ENCODE results near the gene EBF3.

Gene EBF3

DNA sequence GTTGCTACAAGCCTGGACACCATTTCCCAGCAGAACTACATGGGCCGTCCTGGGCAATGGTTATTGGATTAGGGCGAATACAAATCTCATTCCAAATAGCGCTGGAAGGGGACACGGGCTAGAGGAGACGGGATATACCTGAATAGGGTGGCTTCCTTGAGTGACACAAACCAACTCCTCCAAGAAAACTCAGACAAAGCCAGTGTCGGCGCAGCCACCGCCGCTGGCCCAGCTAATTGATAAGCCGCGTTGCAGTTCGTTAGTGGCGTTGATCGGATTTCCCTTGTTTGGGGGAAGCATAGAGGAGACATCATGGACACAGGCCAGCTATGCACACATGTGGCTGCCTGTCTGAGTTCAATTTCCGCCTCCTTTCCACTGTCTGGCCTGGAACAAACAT, 55.7 kb downstream of the EBF3 start:
- no peak for DNase-seq (ENCODE audit: insufficient read length, low spot score)
- TF ChIP-seq, protein P1, sequence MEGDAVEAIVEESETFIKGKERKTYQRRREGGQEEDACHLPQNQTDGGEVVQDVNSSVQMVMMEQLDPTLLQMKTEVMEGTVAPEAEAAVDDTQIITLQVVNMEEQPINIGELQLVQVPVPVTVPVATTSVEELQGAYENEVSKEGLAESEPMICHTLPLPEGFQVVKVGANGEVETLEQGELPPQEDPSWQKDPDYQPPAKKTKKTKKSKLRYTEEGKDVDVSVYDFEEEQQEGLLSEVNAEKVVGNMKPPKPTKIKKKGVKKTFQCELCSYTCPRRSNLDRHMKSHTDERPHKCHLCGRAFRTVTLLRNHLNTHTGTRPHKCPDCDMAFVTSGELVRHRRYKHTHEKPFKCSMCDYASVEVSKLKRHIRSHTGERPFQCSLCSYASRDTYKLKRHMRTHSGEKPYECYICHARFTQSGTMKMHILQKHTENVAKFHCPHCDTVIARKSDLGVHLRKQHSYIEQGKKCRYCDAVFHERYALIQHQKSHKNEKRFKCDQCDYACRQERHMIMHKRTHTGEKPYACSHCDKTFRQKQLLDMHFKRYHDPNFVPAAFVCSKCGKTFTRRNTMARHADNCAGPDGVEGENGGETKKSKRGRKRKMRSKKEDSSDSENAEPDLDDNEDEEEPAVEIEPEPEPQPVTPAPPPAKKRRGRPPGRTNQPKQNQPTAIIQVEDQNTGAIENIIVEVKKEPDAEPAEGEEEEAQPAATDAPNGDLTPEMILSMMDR (IDR thresholded peaks at IDR 0.05; ENCODE audit: insufficient read depth, missing control alignments): no peak
- FAIRE-seq: no peak

DNA sequence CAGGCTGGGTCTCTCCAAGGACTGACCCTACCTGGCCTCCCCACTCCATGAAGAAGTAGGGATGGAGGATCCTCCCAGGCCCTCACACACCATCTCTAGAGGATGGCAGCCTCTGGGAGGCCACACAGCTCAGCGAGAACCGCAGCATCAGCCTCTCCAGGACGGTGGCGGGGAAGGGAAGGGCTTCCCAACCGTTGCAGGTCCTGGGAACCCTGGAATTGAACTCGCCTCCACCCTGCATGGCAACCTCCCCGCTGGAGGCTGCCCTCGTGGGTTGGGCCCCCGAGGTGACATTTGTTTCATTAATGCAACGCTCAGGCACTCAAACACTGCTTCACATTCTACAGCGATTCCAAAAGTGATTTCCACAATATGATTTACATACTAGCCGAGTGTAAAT, 58.5 kb downstream of the EBF3 start:
- DNase-seq (ENCODE audit: insufficient read length, low spot score) (no peak), FAIRE-seq (no peak)
- TF ChIP-seq, protein P1 (IDR thresholded peaks at IDR 0.05; ENCODE audit: insufficient read depth, missing control alignments): no peak

DNA sequence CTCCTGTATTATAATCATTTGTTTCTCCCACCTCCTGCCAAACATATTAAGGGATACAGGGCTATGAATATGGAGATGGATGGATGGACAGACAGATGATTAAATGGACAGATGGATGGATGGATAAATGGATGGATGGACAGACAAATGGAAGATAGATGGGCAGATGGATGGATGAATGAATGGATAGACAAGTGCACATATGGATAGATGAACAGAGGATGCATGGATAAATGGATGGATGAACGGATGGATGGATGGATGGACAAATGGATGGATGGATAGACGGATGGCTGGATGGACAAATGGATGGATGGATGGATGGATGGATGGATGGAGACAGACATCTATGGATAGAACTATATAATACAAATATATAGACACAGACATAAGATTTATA, 59.8 kb downstream of the EBF3 start:
- TF ChIP-seq, protein P1 (IDR thresholded peaks at IDR 0.05; ENCODE audit: insufficient read depth, missing control alignments): no peak
- FAIRE-seq (no peak), DNase-seq (ENCODE audit: insufficient read length, low spot score) (no peak)

DNA sequence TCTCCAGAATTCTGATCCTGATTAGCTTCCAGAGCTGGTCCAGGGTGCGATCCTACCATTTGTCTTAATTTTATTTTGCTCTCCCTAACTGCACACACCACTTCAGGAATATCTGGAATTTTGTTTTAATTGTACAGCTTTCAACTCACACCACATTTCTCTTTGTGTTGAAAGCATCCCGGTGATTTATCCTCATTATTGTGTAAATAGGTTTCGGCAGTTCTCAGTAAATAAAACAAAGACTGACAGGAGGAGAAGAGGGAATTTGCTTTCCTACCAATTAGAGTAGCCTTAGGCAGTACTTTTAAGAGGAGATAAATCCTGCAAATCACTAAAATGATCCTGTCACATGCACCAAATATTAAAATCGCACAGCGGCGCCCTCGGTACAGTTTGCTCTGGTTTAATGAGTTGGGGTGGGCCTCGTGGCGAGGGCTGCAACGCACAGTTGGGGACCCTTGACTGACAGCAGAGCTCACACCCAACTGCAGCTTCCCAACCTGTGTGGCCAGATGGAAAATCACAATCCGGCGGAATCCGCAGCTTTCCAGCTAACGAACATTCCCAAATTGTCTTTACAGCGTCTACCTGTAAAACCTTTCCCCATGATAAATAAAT, 62.6 kb downstream of the EBF3 start:
- FAIRE-seq (no peak), DNase-seq (ENCODE audit: insufficient read length, low spot score) (no peak)
- TF ChIP-seq, protein P1 (IDR thresholded peaks at IDR 0.05; ENCODE audit: insufficient read depth, missing control alignments): no peak

DNA sequence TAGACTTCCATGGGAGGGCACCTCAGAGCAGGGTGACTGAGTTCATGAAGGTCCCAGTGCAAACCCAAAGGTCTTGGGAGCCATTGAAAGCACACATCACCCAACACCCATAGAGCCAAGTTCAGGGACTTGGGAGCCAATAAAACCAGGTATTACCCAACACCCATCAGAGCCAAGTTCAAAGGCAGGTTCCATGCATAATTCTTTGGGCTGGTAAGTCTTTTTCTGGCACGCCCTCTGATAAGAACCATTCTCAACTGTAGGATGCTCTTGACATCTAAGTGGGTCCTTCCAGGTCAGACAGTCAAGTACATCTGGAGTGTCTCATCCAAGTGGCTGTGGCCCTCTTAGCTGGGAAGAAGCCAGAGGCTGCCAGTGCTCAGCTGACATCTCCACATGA, 63.2 kb downstream of the EBF3 start:
- TF ChIP-seq, protein P1 (IDR thresholded peaks at IDR 0.05; ENCODE audit: insufficient read depth, missing control alignments): no peak
- DNase-seq (ENCODE audit: insufficient read length, low spot score) (no peak), FAIRE-seq (no peak)

DNA sequence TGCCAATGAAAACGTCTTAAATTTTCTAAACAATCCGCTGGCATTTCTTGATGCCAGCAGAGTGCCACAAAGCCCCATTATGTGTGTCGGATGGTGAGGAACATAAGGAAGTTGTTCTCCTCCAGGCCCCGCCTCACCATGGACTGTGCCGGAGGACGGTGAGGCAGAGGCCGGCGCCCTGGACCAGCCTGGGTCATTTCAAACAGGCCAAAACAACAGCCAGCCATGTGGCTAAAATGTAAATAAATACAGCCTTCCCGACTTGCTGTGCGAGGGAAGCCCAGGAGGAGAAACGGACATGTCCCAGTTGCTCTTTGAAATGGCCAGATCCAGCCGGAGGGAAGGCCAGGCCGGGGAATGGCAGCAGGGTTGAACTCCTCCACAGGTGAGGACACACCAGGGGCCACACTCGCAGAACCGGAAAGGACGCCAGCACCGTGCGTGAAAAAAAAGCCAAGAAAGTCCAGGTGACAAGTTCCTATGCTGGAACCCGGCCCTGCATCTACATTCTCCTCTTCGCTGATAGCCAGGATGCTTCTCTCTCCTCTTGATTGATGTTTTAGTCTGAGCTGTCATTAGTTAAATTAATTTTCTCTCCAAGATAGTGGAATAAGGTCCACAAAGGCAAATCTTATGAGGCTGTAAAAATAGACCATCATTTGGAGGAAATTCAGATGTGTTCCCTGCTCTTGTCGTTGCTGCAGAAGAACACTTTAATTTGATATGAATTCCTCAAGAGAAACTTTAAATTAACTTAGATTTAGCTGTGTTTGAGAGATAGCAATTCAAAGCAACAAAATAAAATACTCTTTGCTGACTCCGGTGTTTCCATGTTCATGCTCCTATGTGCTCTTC, 64.6 kb downstream of the EBF3 start:
- no peak for DNase-seq (ENCODE audit: insufficient read length, low spot score)
- TF ChIP-seq, protein P1 (IDR thresholded peaks at IDR 0.05; ENCODE audit: insufficient read depth, missing control alignments): no peak
- no peak for FAIRE-seq

DNA sequence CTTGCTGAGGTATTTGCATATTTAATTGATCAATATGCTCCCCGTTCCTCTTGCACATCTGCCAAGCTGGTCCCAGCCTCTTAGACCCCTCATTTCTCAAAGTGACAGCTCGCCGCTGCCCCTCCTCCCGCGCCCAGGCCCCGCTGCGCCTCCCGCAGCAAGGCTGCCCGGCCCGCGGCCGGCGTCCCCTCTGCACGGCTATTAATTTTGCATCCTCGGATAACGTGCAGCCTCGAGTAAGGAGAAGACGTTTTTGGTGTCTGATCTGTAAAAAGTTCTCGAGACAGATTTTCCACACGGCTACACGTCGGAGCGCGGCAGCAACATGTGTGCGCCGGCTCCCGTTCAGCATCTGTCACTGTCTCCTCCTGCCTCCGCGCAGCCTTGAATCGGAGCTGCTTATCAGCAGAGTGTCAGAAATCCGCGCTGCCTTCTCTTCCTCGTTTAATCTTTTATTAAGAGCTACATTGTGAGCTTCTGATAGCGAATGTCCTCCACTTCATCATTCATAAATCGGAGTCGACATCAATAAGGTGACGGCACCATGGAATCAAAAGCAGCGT, 65.3 kb downstream of the EBF3 start:
- DNase-seq (ENCODE audit: insufficient read length, low spot score) (no peak), FAIRE-seq (no peak)
- TF ChIP-seq, protein P1 (IDR thresholded peaks at IDR 0.05; ENCODE audit: insufficient read depth, missing control alignments): no peak

Measured in D721Med (cell line).